Mononuclear cell (primary cell): ENCODE measurements around the gene ATXN7L1. TPM values are rescaled to one million over a fixed set of nuclear protein-coding genes. Genes with fewer than 3 reads are reported as not detected.
"Not testable (repeated sequence)": the region's sequence is repeated elsewhere in the genome, so short reads cannot be mapped to it uniquely, and the experiment has no call there.

Experiments used
- H3K27me3 ChIP-seq: 2 replicates; pipeline ENCODE4 v1.6.0; 2011; ENCODE audit warnings: low read length, control low read depth; ENCODE audit not compliant: insufficient read depth
- H3K4me1 ChIP-seq: 2 replicates; pipeline ENCODE4 v1.5.1; 2011; ENCODE audit warnings: mild to moderate bottlenecking, low read length, control low read depth; ENCODE audit not compliant: insufficient read depth
- H3K4me3 ChIP-seq: 2 replicates; pipeline ENCODE4 v1.5.1; 2011; ENCODE audit warnings: mild to moderate bottlenecking, low read length, moderate library complexity
- H3K9me3 ChIP-seq: 2 replicates; pipeline ENCODE4 v1.5.1; 2011; ENCODE audit warnings: low read depth, mild to moderate bottlenecking, control low read depth, low read length
- total RNA-seq: library from RNA; depleted of rRNA; stranded (reverse); fragments of >200 nt; gene quantifications from one replicate; pipeline ENCODE4 v1.2.3, GENCODE V29; 2012

Gene ATXN7L1
- total RNA-seq, 1 donor = 7.1 TPM

- no peak overlapping the region for H3K4me3 ChIP-seq
- no peaks in the 10 kb centered on the region for H3K9me3 ChIP-seq
- no peaks in the 10 kb centered on the region for H3K27me3 ChIP-seq
- peaks cover 13% of the 10 kb centered on the region for H3K4me1 ChIP-seq
Measured at GRCh38 chr7:105799006-105799405, 77.4 kb downstream of the ATXN7L1 start.

- peaks cover 13% of the 10 kb centered on the region for H3K4me1 ChIP-seq
- H3K4me3 ChIP-seq = no peak overlapping the region
- no peaks in the 10 kb centered on the region for H3K27me3 ChIP-seq
Measured at GRCh38 chr7:105797652-105798051, 78.7 kb downstream of the ATXN7L1 start.

GRCh38 chr7:105796365-105796764 lies 80.0 kb downstream of the ATXN7L1 start:
- Histone ChIP-seq H3K9me3 (no peaks in the 10 kb centered on the region), H3K4me3 (no peak overlapping the region), H3K27me3 (no peaks in the 10 kb centered on the region), H3K4me1 (peaks cover 13% of the 10 kb centered on the region)

More at GRCh38 chr7:105797652-105798051, 78.7 kb downstream of the ATXN7L1 start:
- no peaks in the 10 kb centered on the region for H3K9me3 ChIP-seq

GRCh38 chr7:105794741-105795729 lies 81.4 kb downstream of the ATXN7L1 start:
- Histone ChIP-seq H3K4me3 (no peak overlapping the region), H3K9me3 (no peaks in the 10 kb centered on the region), H3K4me1 (peaks cover 5% of the 10 kb centered on the region), H3K27me3 (no peaks in the 10 kb centered on the region)

GRCh38 chr7:105792488-105793370 lies 83.7 kb downstream of the ATXN7L1 start:
- no peak overlapping the region for H3K4me3 ChIP-seq
- H3K4me1 ChIP-seq = no peaks in the 10 kb centered on the region
- no peaks in the 10 kb centered on the region for H3K9me3 ChIP-seq
- no peaks in the 10 kb centered on the region for H3K27me3 ChIP-seq

- Histone ChIP-seq H3K4me1 (no peaks in the 10 kb centered on the region), H3K9me3 (no peaks in the 10 kb centered on the region), H3K4me3 (no peak overlapping the region), H3K27me3 (no peaks in the 10 kb centered on the region)
Measured at GRCh38 chr7:105791926-105792325, 84.5 kb downstream of the ATXN7L1 start.

GRCh38 chr7:105790996-105791395 lies 85.4 kb downstream of the ATXN7L1 start:
- H3K27me3 ChIP-seq = no peaks in the 10 kb centered on the region
- no peaks in the 10 kb centered on the region for H3K4me1 ChIP-seq
- no peak overlapping the region for H3K4me3 ChIP-seq
- H3K9me3 ChIP-seq = no peaks in the 10 kb centered on the region

GRCh38 chr7:105790452-105790851 lies 85.9 kb downstream of the ATXN7L1 start:
- not testable (repeated sequence) for H3K9me3 ChIP-seq, H3K4me3 ChIP-seq, H3K27me3 ChIP-seq, H3K4me1 ChIP-seq

- Histone ChIP-seq H3K27me3 (no peaks in the 10 kb centered on the region), H3K4me1 (no peaks in the 10 kb centered on the region), H3K9me3 (no peaks in the 10 kb centered on the region), H3K4me3 (no peak overlapping the region)
Measured at GRCh38 chr7:105788816-105789349, 87.5 kb downstream of the ATXN7L1 start.

GRCh38 chr7:105788356-105788755 lies 88.0 kb downstream of the ATXN7L1 start:
- Histone ChIP-seq H3K4me3 (no peak overlapping the region), H3K4me1 (no peaks in the 10 kb centered on the region), H3K27me3 (no peaks in the 10 kb centered on the region), H3K9me3 (no peaks in the 10 kb centered on the region)

GRCh38 chr7:105787793-105788192 lies 88.6 kb downstream of the ATXN7L1 start:
- Histone ChIP-seq H3K4me1 (no peaks in the 10 kb centered on the region), H3K4me3 (no peak overlapping the region), H3K9me3 (no peaks in the 10 kb centered on the region), H3K27me3 (no peaks in the 10 kb centered on the region)

GRCh38 chr7:105786520-105787470 lies 89.6 kb downstream of the ATXN7L1 start:
- Histone ChIP-seq H3K4me3 (no peak overlapping the region), H3K4me1 (no peaks in the 10 kb centered on the region), H3K27me3 (no peaks in the 10 kb centered on the region), H3K9me3 (no peaks in the 10 kb centered on the region)

GRCh38 chr7:105782391-105783042 lies 93.9 kb downstream of the ATXN7L1 start:
- H3K4me3 ChIP-seq = no peak overlapping the region
- no peaks in the 10 kb centered on the region for H3K9me3 ChIP-seq
- no peaks in the 10 kb centered on the region for H3K4me1 ChIP-seq
- no peaks in the 10 kb centered on the region for H3K27me3 ChIP-seq
